Hepatocyte (in vitro differentiated cells): Measurements from ENCODE around the gene KNL1. TPM values are rescaled to one million over a fixed set of nuclear protein-coding genes. Genes with fewer than 3 reads are reported as not detected.
A peak's percentile ranks its signal among the peaks of the same experiment; 100 is the strongest.

ENCODE experiments used
- DNase-seq: peaks from one replicate; pipeline ENCODE4 v3.0.0-alpha.2; 2016; ENCODE audit warnings: low spot score
- H2AFZ ChIP-seq: fragments of 200-600 bp; sonication (generic); 2 replicates; pipeline ENCODE4 v1.6.0; 2016; ENCODE audit warnings: antibody characterized with exemption, mild to moderate bottlenecking
- H3K27ac ChIP-seq: fragments of 200-600 bp; sonication (generic); 2 replicates; pipeline ENCODE4 v1.5.1; 2016; ENCODE audit warnings: mild to moderate bottlenecking
- H3K27me3 ChIP-seq: fragments of 200-600 bp; sonication (generic); 2 replicates; pipeline ENCODE4 v1.6.1; 2016
- H3K36me3 ChIP-seq: fragments of 200-600 bp; sonication (generic); replicated peaks from 2 replicates; pipeline ENCODE4 v1.5.1; 2016; ENCODE audit warnings: low read depth; ENCODE audit not compliant: insufficient read depth
- H3K4me1 ChIP-seq: fragments of 200-600 bp; sonication (generic); 2 replicates; pipeline ENCODE4 v1.5.1; 2016; ENCODE audit warnings: mild to moderate bottlenecking, moderate library complexity; ENCODE audit not compliant: insufficient read depth
- H3K4me2 ChIP-seq: fragments of 200-600 bp; sonication (generic); 2 replicates; pipeline ENCODE4 v1.6.0; 2016
- H3K4me3 ChIP-seq: fragments of 200-600 bp; sonication (generic); 2 replicates; pipeline ENCODE4 v1.5.1; 2016; ENCODE audit warnings: mild to moderate bottlenecking
- H3K79me2 ChIP-seq: fragments of 200-600 bp; sonication (generic); 2 replicates; pipeline ENCODE4 v1.6.0; 2017; ENCODE audit warnings: mild to moderate bottlenecking
- H3K9me2 ChIP-seq: fragments of 200-600 bp; sonication (generic); replicated peaks from 2 replicates; pipeline ENCODE4 v1.6.0; 2017; ENCODE audit warnings: mild to moderate bottlenecking; ENCODE audit not compliant: insufficient read depth
- H3K9me3 ChIP-seq: fragments of 200-600 bp; sonication (generic); 2 replicates; pipeline ENCODE4 v1.5.1; 2016; ENCODE audit warnings: low read depth, mild to moderate bottlenecking
- H4K20me1 ChIP-seq: fragments of 200-600 bp; sonication (generic); 2 replicates; pipeline ENCODE4 v1.6.0; 2016; ENCODE audit warnings: mild to moderate bottlenecking; ENCODE audit not compliant: insufficient read depth, poor library complexity, severe bottlenecking
- EZH2 ChIP-seq: fragments of 200-600 bp; sonication (generic); IDR thresholded peaks from 2 replicates; pipeline ENCODE4 v1.6.1; 2016; ENCODE audit warnings: antibody characterized with exemption, mild to moderate bottlenecking, borderline replicate concordance
- EZH2phosphoT487 ChIP-seq: fragments of 200-600 bp; sonication (generic); IDR thresholded peaks from one replicate; pipeline ENCODE4 v1.6.1; 2018; ENCODE audit warnings: antibody characterized with exemption, mild to moderate bottlenecking, low read depth, moderate library complexity; ENCODE audit not compliant: unreplicated experiment, severe bottlenecking
- WGBS: methylation state at CpG from one replicate; pipeline ENCODE4 v1.1.6; 2016; ENCODE audit warnings: low lambda C conversion rate; ENCODE audit errors: missing lambda C conversion rate; 5-methylcytosine and 5-hydroxymethylcytosine counted together
- polyA plus RNA-seq: library from polyadenylated mRNA; unstranded; fragments of >200 nt; fragmentation: Nextera tagmentation; extraction: Ambion mirVana; gene quantifications from 2 replicates; pipeline ENCODE4 v1.2.1, GENCODE V29; 2016
- total RNA-seq: library from RNA; depleted of rRNA; stranded (reverse); fragments of >200 nt; gene quantifications from 2 replicates; pipeline ENCODE4 v1.2.3, GENCODE V29; 2014
- TF ChIP-seq, protein P1 (sequence below): fragments of 200-600 bp; sonication (generic); IDR thresholded peaks from 2 replicates; pipeline ENCODE4 v1.5.1; 2016; ENCODE audit warnings: antibody characterized with exemption, mild to moderate bottlenecking; ENCODE audit not compliant: poor library complexity

Gene KNL1
- total and polyA plus RNA-seq, 2 experiments from 2014 or later = 3.0 to 15.7 TPM

DNA sequence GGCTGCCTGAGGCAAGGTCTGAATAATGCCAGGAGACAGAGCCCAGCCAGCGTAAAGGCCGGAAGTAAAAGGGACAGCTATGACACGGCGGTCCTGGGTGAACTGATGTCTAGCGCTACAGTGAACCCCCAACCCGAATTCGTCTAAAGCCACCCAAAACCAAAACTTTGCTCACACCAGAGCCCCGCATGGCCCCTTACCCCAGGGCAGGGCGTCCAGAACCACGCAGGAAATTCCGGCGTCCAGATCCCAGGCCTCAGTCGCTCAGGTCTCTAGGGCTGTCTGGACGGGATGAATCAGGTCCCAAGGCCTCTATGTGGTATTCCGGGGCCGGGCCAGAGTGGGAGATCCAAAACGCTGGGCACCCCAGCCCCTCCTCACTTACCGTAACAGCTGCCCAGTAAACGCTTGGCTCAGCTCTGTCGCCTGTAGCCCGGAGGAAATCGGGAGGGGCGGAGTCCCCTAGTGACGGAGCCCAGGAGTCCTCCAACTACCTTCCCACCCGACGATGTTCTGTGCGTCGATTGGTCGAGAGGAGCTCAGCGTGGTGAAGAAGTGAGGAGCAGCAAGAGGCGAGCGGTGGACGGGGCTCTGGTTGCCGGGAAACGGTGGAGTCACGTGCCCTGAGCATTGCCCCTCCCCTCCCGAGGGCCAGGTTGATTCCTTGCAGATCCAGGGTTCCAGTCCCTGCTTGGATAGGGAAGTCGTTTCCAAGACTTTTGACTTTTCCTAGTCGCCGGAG lies 29.3 kb upstream of the KNL1 start, which contains the start of gene CCDC32:
CCDC32 (minus strand) TSS at position 452 of the 742 bp plus-strand sequence. CDS start 2,027 bp downstream, outside the sequence.
- H3K4me3 ChIP-seq = peak within 1 kb of the TSS; percentile 38
- H3K27me3 ChIP-seq = no peaks in the 10 kb centered on the region
- DNase-seq = peak; percentile 98
- H3K9me2 ChIP-seq = no peaks in the 10 kb centered on the region
- H3K9me3 ChIP-seq = no peaks in the 10 kb centered on the region
- H2AFZ ChIP-seq = peak within 1 kb of the TSS; percentile 73
- no peaks in the 10 kb centered on the region for H3K36me3 ChIP-seq
- TF ChIP-seq EZH2phosphoT487 = no peak
- no peak for TF ChIP-seq EZH2
- TF ChIP-seq, protein P1, sequence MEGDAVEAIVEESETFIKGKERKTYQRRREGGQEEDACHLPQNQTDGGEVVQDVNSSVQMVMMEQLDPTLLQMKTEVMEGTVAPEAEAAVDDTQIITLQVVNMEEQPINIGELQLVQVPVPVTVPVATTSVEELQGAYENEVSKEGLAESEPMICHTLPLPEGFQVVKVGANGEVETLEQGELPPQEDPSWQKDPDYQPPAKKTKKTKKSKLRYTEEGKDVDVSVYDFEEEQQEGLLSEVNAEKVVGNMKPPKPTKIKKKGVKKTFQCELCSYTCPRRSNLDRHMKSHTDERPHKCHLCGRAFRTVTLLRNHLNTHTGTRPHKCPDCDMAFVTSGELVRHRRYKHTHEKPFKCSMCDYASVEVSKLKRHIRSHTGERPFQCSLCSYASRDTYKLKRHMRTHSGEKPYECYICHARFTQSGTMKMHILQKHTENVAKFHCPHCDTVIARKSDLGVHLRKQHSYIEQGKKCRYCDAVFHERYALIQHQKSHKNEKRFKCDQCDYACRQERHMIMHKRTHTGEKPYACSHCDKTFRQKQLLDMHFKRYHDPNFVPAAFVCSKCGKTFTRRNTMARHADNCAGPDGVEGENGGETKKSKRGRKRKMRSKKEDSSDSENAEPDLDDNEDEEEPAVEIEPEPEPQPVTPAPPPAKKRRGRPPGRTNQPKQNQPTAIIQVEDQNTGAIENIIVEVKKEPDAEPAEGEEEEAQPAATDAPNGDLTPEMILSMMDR = no peak
- H4K20me1 ChIP-seq = no peaks in the 10 kb centered on the region
- no peaks in the 10 kb centered on the region for H3K4me1 ChIP-seq
- peak within 1 kb of the TSS; percentile 89 for H3K27ac ChIP-seq
- H3K79me2 ChIP-seq = peaks cover 23% of the 10 kb centered on the region
- WGBS = 2% methylated on average over 40 of the region's 40 CpGs
- H3K4me2 ChIP-seq = peak within 1 kb of the TSS; percentile 89

DNA sequence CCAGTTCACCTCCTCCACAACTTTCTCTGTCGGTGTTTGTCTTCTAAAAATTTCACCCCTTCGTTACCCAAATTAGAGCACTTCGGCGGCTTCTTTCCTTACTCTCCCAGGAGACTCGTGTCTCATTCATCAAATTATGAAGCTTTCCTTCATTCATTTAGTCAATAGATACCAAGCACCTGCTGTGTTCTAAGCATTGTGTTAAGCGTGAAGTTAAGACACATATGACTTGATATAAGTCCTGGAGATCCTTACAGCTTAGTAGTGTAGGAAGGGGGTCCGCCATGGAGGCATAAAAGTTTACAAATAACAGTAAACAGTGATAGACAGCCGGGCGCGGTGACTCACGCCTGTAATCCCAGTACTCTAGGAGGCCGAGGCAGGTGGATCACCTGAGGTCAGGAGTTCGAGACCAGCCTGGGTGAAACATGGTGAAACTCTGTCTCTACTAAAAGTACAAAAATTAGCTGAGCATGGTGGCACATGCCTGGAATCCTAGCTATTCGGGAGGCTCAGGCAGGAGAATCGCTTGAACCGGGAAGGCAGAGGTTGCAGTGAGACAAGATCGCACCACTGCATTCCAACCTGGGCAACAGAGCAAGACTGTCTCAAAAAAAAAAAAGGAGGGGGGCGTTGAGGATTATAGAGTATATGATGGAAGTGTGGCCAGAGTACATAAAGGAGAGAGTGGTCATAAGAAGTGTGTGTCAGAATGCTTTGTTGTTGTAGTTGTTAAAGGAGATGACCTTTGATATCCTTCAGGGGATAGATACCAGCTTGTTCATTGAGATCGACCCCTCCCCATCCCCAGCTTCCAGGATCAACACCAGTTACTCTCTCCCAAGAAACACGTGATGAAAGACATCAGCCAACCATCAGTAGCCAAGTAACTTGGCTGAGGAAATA lies 28.5 kb upstream of the KNL1 start:
- Histone ChIP-seq H3K36me3 (no peaks in the 10 kb centered on the region), H3K4me2 (peak overlapping the region; percentile 73), H3K27me3 (no peaks in the 10 kb centered on the region), H3K27ac (peak overlapping the region; percentile 59), H3K79me2 (peaks cover 28% of the 10 kb centered on the region), H3K9me3 (no peaks in the 10 kb centered on the region), H3K9me2 (no peaks in the 10 kb centered on the region), H3K4me3 (no peak overlapping the region), H2AFZ (peak overlapping the region; percentile 73), H3K4me1 (peaks cover 5% of the 10 kb centered on the region), H4K20me1 (no peaks in the 10 kb centered on the region)
- WGBS = 61% methylated on average over 18 of the region's 20 CpGs
- no peak for DNase-seq
- TF ChIP-seq, protein P1 = no peak
- TF ChIP-seq EZH2 (no peak), EZH2phosphoT487 (no peak)

DNA sequence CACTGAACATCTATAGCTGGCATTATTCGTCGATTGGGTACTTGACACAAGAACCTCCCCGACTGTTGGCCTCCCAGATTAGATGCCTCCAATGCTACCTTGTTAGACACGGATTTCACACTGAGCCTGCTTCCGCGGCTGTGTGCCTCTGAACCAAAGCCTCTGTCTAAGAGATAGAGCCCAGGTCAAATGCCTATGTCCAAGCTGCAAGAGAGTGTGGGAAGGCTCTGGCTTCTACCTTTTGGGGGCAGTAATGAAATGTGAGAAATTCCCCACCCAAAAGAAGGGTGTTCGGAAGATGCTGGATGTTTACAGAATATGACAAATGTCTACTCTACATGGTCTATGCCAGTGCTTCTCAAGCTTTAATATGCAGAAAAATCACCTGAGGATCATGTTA lies 26.9 kb upstream of the KNL1 start:
- Histone ChIP-seq H3K4me1 (peaks cover 6% of the 10 kb centered on the region), H3K4me2 (no peak overlapping the region), H4K20me1 (no peaks in the 10 kb centered on the region), H3K36me3 (no peaks in the 10 kb centered on the region), H2AFZ (no peak overlapping the region), H3K27me3 (no peaks in the 10 kb centered on the region), H3K4me3 (no peak overlapping the region), H3K9me3 (no peaks in the 10 kb centered on the region), H3K79me2 (peaks cover 38% of the 10 kb centered on the region), H3K9me2 (no peaks in the 10 kb centered on the region), H3K27ac (no peak overlapping the region)
- TF ChIP-seq, protein P1 = no peak
- TF ChIP-seq EZH2phosphoT487 (no peak), EZH2 (no peak)
- DNase-seq = peak; percentile 19
- 47% methylated on average over 7 of the region's 7 CpGs for WGBS
